NCI-H1436 treated with DMSO at 0.1 percent for 48 hours (cell line): ENCODE data around the gene GNRHR.

Experiments
- DNase-seq: peaks from one replicate; lab custom pipeline; 2025; lab: John Stamatoyannopoulos, UW

Gene GNRHR

GRCh38 chr4:67700116-67700737, 54.0 kb downstream of the GNRHR start:
- no peak for DNase-seq

GRCh38 chr4:67699603-67700002, 54.6 kb downstream of the GNRHR start:
- no peak for DNase-seq

- DNase-seq: no peak
These were observed 56.1 kb downstream of the GNRHR start for GRCh38 chr4:67697860-67698687.

- DNase-seq: no peak
These were observed 58.1 kb downstream of the GNRHR start for GRCh38 chr4:67696061-67696460.

- no peak for DNase-seq
These were observed 59.5 kb downstream of the GNRHR start for GRCh38 chr4:67694662-67695061.

GRCh38 chr4:67691328-67691727, 62.9 kb downstream of the GNRHR start:
- DNase-seq: no peak
